GM21423 (cell line): ENCODE data around the gene NELL1.

Experiments used
- ATAC-seq: cut with Tn5 transposase; IDR thresholded peaks from one replicate; pipeline ENCODE4 v1.9.1; 2021; ENCODE audit warnings: mild to moderate bottlenecking, moderate library complexity; ENCODE audit not compliant: unreplicated experiment

Gene NELL1

DNA sequence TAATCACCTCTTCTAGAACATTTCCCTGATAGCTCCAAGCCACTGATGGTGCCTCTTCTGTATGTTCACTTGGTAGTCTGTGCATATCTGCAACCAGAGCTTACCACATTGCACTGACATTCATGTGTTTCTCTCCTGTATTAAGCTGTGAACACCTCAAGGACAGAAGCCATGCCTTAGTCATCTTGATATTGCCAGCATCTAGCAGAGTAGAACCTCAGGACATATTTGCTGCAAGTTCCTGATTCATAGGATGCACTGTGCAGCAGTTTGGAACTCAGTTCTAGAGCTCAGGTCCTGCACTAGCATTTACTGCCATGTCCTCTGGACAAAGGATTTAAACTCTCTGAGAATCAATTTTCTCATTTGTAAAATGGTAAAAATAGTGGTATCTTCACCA, 801.1 kb downstream of the NELL1 start:
- no peak for ATAC-seq

DNA sequence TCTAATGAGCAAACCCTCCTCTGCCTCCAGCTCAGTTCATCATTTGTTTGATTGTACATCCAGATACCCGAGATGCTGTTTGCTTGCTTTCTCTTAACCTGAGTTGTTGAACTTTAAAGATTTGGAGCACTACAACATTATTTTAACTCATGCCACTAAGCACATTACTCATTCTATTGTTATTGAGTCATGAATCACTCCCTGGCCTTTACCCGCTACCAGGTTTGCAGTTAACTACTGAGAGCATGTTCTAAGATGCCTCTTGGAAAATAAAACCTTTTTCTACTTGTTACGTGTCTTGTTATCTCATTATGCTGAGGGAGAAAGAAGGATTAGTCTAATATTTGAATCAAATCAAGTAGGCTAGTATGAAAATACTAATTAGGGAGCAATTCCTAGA, 802.9 kb downstream of the NELL1 start:
- no peak for ATAC-seq

DNA sequence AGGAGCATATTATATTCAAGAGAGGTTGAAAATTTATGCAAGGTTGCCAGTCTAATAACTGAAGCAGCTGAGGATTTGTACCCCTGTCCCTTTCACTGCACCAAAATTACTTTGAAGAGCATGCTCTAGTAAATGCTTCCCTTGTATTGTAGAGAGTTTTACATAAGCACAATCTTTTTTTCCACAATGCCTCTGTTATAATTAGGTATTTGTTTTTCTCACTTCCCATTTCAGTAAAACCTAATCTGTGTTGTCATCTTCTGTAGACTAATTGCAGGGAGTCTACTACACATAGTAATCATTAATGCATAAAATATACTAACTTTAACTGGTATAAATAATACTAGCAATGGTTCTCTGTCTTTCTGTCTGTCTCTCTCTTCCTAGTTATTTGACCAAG, 805.1 kb downstream of the NELL1 start:
- no peak for ATAC-seq

DNA sequence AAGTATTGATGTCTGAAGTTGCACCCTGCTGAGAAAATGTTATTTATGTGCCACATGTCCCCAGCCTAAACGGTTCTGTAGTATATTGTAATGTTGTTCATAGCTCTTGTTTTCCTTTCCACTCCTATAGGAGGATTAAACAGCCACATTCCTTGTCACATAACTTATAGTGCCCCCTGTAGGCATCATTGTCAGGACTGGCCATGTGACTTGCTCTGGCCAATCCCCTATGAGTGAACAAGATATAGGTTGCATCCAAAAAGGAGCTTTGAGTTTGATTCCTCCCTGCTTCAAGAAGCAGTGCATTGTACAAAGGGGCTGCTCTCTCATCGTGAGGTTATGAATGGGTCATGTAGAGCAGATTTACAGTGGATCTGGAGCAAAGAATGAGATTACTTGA, 805.9 kb downstream of the NELL1 start:
- ATAC-seq = no peak

DNA sequence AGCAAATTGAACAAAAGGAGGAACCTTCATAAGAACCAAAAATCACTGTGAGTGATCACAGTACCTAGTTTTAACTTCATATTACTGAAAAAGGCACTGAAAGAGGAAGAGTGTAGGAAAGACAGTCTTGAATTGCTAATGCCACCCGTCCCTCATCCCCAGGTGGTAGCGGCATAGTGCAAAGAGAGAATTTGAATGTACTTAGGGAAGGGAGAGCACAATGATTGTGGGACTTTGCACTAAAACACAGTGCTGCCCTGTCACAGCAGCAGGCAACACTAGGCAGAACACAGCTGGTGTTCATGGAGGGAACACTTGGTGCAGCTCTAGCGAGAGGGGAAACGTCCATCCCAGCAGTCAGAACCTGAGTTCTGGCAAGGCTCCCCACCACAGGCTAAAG, 807.2 kb downstream of the NELL1 start:
- ATAC-seq = no peak

DNA sequence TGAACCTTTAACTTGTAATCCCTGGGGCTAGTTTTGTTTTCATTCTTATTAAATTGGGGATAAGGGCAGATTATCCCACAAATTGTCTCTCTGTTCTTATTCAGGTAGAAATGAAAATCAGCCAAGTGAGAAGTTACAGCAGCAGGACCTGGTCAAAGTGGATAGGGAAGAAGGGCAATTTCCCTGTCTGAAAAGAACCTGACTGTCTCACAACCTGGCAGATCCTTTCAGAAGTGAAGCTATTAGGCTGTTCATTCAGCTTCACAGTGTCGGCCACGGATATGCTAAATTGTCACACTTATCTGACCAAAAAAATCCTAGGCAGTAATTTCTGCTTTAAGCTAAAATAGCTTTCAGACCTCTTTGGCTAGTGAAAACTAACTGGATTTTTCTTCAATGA, 810.9 kb downstream of the NELL1 start:
- ATAC-seq = no peak

DNA sequence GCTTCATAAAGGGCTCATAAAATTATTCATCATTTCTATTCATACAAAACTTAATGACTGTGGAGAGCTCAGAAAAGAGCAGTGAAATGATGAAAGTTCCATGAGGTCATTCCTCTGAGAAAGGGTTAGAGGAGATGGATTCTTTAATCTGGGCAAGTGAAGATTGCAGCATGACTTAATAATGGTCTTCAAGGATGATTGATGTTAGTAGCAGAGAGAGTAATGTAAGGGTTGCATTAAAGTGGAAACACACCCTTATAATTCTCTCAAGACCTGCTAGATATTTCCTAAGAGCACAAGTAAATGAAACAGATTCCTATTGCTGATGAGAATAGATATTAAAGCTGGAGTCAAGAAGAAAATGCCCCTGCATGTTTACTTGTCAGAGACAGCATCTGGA, 811.9 kb downstream of the NELL1 start:
- ATAC-seq = no peak

DNA sequence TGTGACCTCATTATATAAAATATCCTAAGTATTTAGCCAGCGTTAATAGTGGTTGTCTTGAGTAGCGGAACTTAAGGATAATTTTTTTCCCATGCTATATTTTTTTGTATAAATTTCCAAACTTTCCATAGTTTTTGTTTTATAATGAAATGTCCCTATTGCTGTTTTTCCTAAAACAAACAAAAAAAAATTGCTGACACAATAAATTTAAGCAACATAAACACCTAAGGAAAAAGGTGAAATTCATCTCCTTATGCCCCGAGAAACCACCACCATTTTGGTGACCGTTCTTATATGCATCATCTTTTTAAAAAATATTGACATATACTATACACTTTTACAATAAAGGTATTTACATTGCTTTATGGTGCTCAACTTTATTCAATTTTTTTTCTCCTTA, 814.7 kb downstream of the NELL1 start:
- ATAC-seq = no peak

DNA sequence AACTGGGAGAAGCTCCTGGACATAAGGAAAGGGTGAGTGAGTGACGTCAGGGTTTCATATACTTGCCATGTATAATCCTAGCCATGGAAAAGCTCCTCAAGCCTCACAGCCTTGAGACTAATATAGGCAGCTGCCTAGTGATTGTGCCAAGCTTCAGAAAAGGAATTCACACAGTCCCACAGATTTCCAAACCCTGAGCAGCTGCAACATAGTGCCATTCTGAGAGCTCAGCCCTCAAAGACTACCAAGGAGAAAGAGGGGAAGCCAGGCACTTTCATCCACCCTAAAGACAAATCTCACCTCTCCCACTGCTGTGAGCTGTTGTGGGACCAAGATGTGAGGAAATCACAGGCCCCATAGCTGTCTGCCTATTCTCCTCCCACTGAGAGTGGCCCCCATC, 815.6 kb downstream of the NELL1 start:
- no peak for ATAC-seq

DNA sequence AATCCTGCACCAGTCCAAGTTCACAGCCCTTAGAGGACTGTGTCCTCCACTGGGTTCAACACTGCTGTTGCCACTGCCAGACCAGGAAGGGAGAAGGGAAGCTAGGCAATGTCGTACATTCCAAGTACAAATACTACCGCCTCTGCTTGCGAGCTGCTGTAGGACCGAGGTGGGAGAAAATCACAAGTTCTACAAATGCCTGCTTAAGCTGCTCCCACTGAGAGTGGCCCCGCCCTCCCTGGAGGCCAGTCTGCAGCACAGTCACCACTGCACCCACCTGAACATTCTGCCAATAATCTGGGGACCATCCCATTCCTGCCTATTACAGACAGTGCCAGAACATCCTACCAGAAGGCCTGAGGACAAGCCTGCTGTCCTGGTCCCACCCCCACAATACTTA, 816.0 kb downstream of the NELL1 start:
- ATAC-seq = no peak

DNA sequence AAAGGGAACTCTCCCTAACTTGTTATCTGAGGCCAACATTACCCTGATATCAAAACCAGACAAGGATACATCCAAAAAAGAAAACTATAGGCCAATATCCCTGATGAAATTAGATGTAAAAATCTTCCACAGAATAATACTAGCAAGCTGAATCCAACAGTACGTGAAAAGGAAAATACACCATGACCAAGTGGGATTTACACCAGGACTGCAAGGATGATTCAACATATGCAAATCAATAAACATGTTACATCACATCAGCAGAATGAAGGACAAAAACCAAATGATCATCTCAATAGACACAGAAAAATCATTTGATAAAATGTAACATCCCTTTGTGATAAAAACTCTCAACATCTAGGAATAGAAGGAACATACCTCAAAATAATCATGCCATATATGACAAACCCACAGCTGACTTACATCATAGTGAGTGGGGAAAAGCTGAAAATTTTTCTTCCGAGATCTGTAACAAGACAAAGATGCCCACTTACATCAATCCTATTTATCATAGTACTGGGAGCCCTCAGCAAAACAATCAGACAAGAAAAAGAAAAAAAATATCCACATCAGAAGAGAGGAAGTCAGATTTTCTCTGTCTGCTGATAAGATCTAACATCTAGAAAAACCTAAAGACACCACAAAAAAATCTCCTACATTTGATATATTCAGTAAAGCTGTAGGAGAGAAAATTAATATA, 820.2 kb downstream of the NELL1 start:
- no peak for ATAC-seq

DNA sequence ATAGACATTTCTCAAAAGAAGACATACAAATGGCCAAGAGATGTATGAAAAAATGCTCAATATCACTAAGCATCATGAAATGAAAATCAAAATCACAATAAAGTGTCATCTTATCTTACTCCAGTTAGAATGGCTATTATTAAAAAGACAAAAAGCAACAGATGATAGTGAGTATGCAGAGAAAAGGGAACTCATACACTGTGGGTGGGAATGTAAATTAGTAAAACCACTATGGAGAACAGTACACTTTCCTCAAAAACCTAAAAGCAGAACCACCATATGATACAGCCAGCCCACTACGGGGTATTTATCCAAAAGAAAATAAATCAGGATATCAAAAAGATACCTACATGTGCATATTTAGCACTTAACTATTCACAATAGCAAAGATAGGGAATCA, 823.5 kb downstream of the NELL1 start:
- ATAC-seq = no peak

DNA sequence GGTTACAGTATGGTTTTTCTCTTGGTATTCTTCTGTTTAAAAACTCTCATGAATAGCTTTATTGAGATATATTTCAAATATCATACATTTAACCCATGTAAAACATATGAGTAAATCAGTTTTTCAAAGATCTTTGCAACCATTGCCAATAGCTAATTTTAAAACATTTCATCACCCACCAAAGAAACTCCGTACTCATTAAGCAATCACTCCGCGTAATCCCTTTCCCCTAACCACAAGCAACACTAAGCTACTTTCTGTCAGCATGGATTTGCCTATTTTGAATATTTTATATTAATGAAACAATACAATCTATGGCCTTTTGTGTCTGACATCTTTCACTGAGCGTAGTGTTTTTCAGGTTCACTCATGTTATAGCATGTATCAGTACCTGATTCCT, 825.6 kb downstream of the NELL1 start:
- ATAC-seq = no peak

DNA sequence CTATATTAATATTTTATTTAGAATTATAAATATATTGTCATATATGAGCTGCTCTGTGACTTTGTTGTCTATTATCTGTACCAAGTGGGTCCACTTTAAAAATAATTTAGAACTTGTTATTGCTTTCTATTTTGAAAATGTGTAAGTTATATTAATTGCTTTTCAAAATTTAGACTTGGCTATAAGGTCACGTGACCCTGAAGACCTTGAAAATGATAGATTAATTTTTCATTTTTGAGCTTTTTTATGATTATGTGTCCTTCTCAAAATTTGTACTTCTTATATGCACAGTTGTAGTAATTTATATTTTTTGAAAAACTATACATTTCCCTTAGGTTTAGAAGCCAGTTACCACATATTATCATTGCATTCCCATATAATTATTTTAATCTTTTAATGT, 826.5 kb downstream of the NELL1 start:
- ATAC-seq = no peak

DNA sequence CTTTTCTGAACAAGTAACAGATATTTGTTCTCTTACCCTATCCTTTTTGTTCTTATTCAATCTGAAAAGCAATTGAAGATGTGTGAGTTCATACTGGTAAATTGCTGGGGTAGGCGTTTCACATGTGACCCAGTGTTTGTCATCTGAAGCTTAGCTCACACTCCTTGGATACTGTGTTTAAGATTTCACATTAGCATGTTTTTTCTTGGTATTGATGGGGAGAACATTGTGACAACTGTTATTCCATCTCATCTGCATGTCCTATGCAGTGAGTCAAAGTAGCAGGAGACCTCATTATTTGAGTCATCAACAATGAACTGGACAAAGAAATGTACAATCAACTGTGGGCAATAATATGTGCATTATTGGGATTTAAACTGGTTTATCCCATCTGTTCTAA, 831.9 kb downstream of the NELL1 start:
- no peak for ATAC-seq

DNA sequence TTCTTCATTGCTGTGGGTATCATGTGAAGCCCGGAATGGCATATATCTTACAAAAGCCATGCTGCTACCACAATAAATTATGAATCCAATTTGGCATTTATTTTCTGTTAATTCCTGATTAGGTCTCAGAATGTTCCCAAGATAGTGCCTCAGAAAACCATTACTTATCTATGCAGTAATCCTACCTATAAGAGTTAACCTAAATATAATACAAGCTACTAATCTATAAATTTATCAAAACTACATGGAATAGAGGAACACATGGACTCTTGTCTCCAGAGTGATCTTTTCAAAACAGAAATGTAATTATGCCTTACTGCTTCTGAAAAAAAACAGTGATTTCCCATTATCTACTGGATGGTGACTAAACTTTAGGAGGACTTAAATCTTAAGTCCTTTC, 835.7 kb downstream of the NELL1 start:
- ATAC-seq = no peak

DNA sequence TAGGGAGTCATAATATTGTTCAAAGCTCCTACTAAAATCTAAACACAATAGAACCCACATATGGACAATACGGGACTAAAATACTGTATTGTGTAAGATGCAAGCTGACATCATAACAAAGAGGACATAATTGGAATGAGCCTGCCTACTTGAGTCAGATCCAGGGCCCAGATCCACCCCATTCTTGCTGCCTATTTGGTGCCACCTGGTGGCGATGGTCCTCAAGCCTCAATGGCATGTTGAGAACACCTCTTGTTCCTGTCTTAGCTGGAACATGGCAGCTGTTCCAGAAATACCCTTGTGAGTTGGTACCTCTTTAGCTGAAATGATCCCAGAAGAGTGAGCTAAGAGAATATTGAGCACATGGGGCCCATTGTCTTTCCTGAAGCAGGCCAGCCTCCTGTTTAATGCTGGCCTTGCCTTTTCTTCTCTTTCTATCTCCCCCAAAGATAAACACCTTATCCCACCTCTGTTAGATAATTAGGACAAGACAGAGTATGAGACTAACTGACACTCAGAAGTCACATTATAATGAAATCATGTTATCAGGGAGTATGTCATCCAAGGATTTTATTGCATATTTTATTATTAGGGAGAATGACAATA, 842.6 kb downstream of the NELL1 start:
- ATAC-seq = peak; percentile 78

DNA sequence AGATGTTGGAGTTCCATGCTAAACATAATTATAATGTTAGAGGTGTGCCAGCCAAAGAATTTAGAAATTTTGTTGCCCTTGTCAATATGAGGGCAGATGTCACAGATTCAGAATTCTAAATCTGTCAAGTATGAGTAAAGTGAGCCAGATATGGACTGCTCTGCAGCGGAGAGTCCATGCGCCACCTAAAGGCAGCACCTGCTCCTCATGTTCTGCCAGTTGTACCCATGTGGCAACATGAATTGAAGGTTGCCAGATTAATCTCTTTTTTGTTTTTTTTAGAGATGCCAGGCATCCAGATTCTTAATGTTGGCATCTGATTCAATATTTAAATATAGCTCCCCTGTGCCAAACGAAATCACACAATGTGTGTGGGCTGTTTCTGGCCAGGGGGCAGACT, 844.9 kb downstream of the NELL1 start:
- no peak for ATAC-seq

DNA sequence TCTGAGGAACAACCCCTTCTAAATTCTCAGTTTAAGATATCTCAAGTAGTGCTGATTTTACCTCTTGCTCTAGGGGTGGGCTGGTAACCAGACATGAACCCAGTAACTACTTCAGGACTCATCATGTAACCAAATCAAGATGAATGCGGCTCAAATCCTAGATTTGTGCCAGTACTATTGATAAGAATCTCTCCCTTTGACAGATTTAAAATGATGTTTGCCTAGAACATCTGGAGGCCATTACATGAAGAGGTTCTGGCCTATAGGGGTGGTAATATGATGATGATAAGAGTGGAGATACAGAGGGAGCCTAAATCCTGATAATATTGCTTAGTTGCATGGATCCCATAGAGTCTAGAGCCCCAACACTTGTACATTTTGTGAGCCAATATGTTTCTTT, 850.9 kb downstream of the NELL1 start:
- no peak for ATAC-seq

DNA sequence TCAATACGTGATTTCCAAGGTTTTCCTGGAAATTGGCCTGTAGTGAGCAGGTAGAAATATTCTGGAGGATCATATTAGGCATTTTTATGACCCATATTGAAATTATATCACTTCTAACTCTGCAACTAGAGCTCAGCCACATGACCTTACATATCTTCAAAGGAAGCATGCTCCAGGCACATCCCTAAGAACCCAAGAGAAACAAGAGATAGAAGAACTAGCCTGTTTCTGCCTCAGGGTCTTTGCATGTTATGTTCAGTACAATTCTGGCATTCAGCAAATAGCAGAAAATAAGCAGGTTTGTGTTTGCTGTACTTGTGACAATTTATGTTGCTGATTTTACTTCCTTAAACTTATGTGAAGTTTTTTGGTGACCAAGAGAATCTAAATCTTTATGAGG, 859.8 kb downstream of the NELL1 start:
- ATAC-seq = no peak

DNA sequence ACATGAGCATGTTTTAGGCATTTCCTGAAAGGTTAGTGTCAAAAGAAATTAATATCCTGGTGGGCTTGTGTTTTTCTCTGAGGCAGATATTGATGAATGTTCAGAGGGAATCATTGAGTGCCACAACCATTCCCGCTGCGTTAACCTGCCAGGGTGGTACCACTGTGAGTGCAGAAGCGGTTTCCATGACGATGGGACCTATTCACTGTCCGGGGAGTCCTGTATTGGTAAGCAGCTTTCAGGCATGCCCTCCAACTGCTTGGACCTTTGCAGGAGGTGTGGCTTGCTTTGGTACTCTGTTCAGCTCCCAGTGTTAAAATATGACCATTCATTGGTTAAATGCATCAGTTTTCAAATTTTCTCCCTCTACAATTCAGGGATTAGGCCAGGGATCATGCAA, 864.9 kb downstream of the NELL1 start:
- ATAC-seq = no peak

DNA sequence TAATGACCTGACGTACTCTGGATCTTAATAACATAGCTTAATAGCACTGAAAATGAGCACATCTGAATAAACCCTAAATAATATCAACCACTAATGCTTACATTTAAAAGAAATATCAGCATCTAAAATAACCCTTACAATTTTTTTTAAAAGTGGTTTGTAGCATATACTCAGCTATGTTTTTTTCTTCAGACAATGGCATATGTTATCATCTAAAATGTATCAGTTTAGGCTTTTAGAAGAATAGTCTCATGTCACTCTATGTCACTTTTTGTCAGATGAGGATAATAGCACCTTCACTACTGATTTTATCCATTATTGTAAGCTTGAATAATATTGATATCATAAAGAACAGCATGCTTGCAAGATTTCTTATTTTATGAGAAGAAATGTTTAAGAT, 868.6 kb downstream of the NELL1 start:
- ATAC-seq = no peak

DNA sequence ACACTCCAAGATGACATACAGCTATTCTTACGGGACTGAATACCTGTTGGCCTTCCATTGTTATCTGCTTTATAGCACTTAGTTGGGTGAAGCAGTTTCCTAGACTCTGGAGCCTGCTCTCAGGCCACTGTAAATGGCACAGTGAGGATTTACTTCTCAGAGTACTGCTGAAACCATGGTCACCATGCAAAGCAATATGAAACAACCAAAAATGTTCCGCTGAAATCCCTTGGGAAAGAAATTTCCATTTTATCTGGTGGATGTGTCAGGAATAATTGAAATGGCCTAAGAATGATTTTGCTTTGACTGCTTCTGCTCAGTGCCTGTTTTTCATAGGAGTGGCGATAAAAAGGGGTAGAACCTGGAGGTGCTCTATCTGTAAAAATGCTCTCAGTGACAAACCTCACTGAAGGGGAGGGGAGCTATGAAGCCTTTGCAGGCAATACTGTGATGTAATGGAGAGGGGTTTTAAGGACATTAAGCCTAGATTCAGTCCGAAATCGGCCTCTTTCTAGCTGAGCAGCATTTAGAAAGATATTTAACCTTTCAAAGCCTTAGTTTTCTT, 871.9 kb downstream of the NELL1 start:
- ATAC-seq = no peak
